Endodermal cell (in vitro differentiated cells): Measurements from ENCODE around the gene B3GALNT2. TPM values are rescaled to one million over a fixed set of nuclear protein-coding genes. Genes with fewer than 3 reads are reported as not detected.
A peak's percentile ranks its signal among the peaks of the same experiment; 100 is the strongest.
"Not testable (repeated sequence)": the region's sequence is repeated elsewhere in the genome, so short reads cannot be mapped to it uniquely, and the experiment has no call there.

Experiments used
- DNase-seq: peaks from one replicate; pipeline ENCODE4 v3.0.0-alpha.2; 2017
- H3K27ac ChIP-seq: 2 replicates; pipeline ENCODE4 v1.5.1; 2013; ENCODE audit warnings: mild to moderate bottlenecking, low read depth, low read length, moderate library complexity
- H3K27me3 ChIP-seq: 2 replicates; pipeline ENCODE4 v1.6.1; 2013; ENCODE audit warnings: mild to moderate bottlenecking, low read length, moderate library complexity; ENCODE audit not compliant: insufficient read depth, control insufficient read depth, poor library complexity, severe bottlenecking
- H3K36me3 ChIP-seq: 2 replicates; pipeline ENCODE4 v1.7.0; 2013; ENCODE audit warnings: mild to moderate bottlenecking, low read length, moderate library complexity; ENCODE audit not compliant: control insufficient read depth, insufficient read depth
- H3K4me1 ChIP-seq: one replicate; pipeline ENCODE4 v1.7.0; 2013; ENCODE audit warnings: low read length; ENCODE audit not compliant: control insufficient read depth, insufficient read depth
- H3K4me3 ChIP-seq: 2 replicates; pipeline ENCODE4 v1.5.1; 2013; ENCODE audit warnings: mild to moderate bottlenecking, low read length, moderate library complexity
- H3K9ac ChIP-seq: 2 replicates; pipeline ENCODE4 v1.6.1; 2013; ENCODE audit warnings: mild to moderate bottlenecking, low read length, moderate library complexity; ENCODE audit not compliant: poor library complexity, severe bottlenecking; ENCODE audit errors: extremely low read depth
- H3K9me3 ChIP-seq: 2 replicates; pipeline ENCODE4 v1.6.1; 2013; ENCODE audit warnings: mild to moderate bottlenecking, low read length, moderate library complexity; ENCODE audit not compliant: control insufficient read depth
- H3K27ac Mint-ChIP-seq: 2 replicates; pipeline ENCODE4 v1.8.0; 2020; ENCODE audit warnings: mixed read lengths
- H3K27me3 Mint-ChIP-seq: 2 replicates; pipeline ENCODE4 v1.8.0; 2021; ENCODE audit warnings: mild to moderate bottlenecking, mixed read lengths; ENCODE audit not compliant: insufficient read depth
- H3K36me3 Mint-ChIP-seq: 2 replicates; pipeline ENCODE4 v1.8.0; 2020; ENCODE audit warnings: low read depth, mixed read lengths
- H3K4me1 Mint-ChIP-seq: 2 replicates; pipeline ENCODE4 v1.8.0; 2020; ENCODE audit warnings: mixed read lengths
- H3K4me3 Mint-ChIP-seq: 2 replicates; pipeline ENCODE4 v1.8.0; 2020; ENCODE audit warnings: mild to moderate bottlenecking, moderate library complexity, mixed read lengths
- H3K9me3 Mint-ChIP-seq: 2 replicates; pipeline ENCODE4 v1.8.0; 2020; ENCODE audit warnings: mild to moderate bottlenecking, mixed read lengths
- CTCF ChIP-seq: fragments of 200-600 bp; sonication (generic); conservative IDR thresholded peaks from 2 replicates; pipeline ENCODE4 v1.5.0; 2021; ENCODE audit warnings: antibody characterized with exemption, mild to moderate bottlenecking
- WGBS, 2 experiments: methylation state at CpG; one replicate each; pipeline versions ENCODE4 v1.1.5 to v1.1.7; 2013; ENCODE audit warnings: missing lambda C conversion rate in 2 of 2, mixed read lengths in 1 of 2; ENCODE audit not compliant: insufficient coverage in 1 of 2, insufficient read length in 1 of 2; 5-methylcytosine and 5-hydroxymethylcytosine counted together
- total RNA-seq, 2 donors: library from RNA; stranded (reverse); fragmentation: NEBNext Ultra II Directional in 1 of 2; extraction: Animal tissue kit (Norgen Biotek cat#: 25700) in 1 of 2; gene quantifications; 2 replicates in 1 of 2; 3 replicates in 1 of 2; pipeline ENCODE4 v1.2.1, GENCODE V29; 2021

The B3GALNT2 gene
- total RNA-seq, 2 donors from 2014 or later: 33.0 to 34.3 TPM

GRCh38 chr1:235473806-235474205 lies 30.4 kb downstream of the B3GALNT2 start:
- Mint-ChIP-seq H3K27ac (no peak overlapping the region), H3K9me3 (no peaks in the 10 kb centered on the region), H3K36me3 (peaks cover 34% of the 10 kb centered on the region), H3K4me1 (no peaks in the 10 kb centered on the region), H3K4me3 (no peak overlapping the region), H3K27me3 (no peaks in the 10 kb centered on the region)
- Histone ChIP-seq H3K9me3 (no peaks in the 10 kb centered on the region), H3K4me3 (no peak overlapping the region), H3K4me1 (no peaks in the 10 kb centered on the region), H3K9ac (no peak overlapping the region), H3K27me3 (no peaks in the 10 kb centered on the region), H3K36me3 (peaks cover 30% of the 10 kb centered on the region), H3K27ac (no peak overlapping the region)
- WGBS, 2 experiments: 100% methylated on average over 1 of the region's 1 CpG
- TF ChIP-seq CTCF: no peak
- no peak for DNase-seq

- Histone ChIP-seq H3K4me1 (no peaks in the 10 kb centered on the region), H3K9me3 (no peaks in the 10 kb centered on the region), H3K27me3 (no peaks in the 10 kb centered on the region), H3K27ac (no peak overlapping the region), H3K36me3 (peaks cover 20% of the 10 kb centered on the region), H3K4me3 (no peak overlapping the region), H3K9ac (no peak overlapping the region)
- no peak overlapping the region for H3K27ac Mint-ChIP-seq
- peaks cover 28% of the 10 kb centered on the region for H3K36me3 Mint-ChIP-seq
- DNase-seq: no peak
- 94 to 97% methylated on average over 3 to 6 of the region's 6 CpGs for WGBS, 2 experiments
- no peaks in the 10 kb centered on the region for H3K9me3 Mint-ChIP-seq
- no peak overlapping the region for H3K4me3 Mint-ChIP-seq
- TF ChIP-seq CTCF: no peak
- no peaks in the 10 kb centered on the region for H3K4me1 Mint-ChIP-seq
- H3K27me3 Mint-ChIP-seq: no peaks in the 10 kb centered on the region
Observed at GRCh38 chr1:235470741-235471439, 33.4 kb downstream of the B3GALNT2 start.

GRCh38 chr1:235469897-235470296 lies 34.4 kb downstream of the B3GALNT2 start:
- H3K4me1 Mint-ChIP-seq, H3K27me3 ChIP-seq, H3K9me3 ChIP-seq, H3K9me3 Mint-ChIP-seq, H3K9ac ChIP-seq, H3K4me1 ChIP-seq, H3K27ac ChIP-seq, H3K4me3 ChIP-seq, H3K27ac Mint-ChIP-seq, DNase-seq, H3K27me3 Mint-ChIP-seq, H3K4me3 Mint-ChIP-seq: not testable (repeated sequence)
- WGBS, 2 experiments: 70 to 95% methylated on average over 1 to 2 of the region's 2 CpGs
- peaks cover 30% of the 10 kb centered on the region for H3K36me3 ChIP-seq
- peaks cover 32% of the 10 kb centered on the region for H3K36me3 Mint-ChIP-seq

GRCh38 chr1:235468970-235469369 lies 35.3 kb downstream of the B3GALNT2 start:
- Mint-ChIP-seq H3K4me3 (no peak overlapping the region), H3K27me3 (no peaks in the 10 kb centered on the region), H3K27ac (no peak overlapping the region), H3K4me1 (no peaks in the 10 kb centered on the region), H3K36me3 (peaks cover 42% of the 10 kb centered on the region), H3K9me3 (peaks cover 4% of the 10 kb centered on the region)
- Histone ChIP-seq H3K27me3 (no peaks in the 10 kb centered on the region), H3K9ac (no peak overlapping the region), H3K4me3 (no peak overlapping the region), H3K4me1 (no peaks in the 10 kb centered on the region), H3K9me3 (peaks cover 11% of the 10 kb centered on the region), H3K27ac (no peak overlapping the region), H3K36me3 (peaks cover 37% of the 10 kb centered on the region)
- 100% methylated on average over 2 to 3 of the region's 4 CpGs for WGBS, 2 experiments
- TF ChIP-seq CTCF: peak; percentile 28
- no peak for DNase-seq
